GM08714 (cell line): ENCODE results near the gene REXO4.
"Not testable (repeated sequence)": the region's sequence is repeated elsewhere in the genome, so short reads cannot be mapped to it uniquely, and the experiment has no call there.

Experiments
- H3K4me3 ChIP-seq: fragments of 200-500 bp; sonication (Bioruptor generic); 2 replicates; pipeline ENCODE4 v1.5.1; 2014; ENCODE audit warnings: mild to moderate bottlenecking, low read length, inconsistent platforms
- ZNF274 ChIP-seq: IDR thresholded peaks from 2 replicates; pipeline ENCODE4 v1.6.1; 2012; ENCODE audit warnings: mild to moderate bottlenecking, low read depth, low read length

REXO4 gene

DNA sequence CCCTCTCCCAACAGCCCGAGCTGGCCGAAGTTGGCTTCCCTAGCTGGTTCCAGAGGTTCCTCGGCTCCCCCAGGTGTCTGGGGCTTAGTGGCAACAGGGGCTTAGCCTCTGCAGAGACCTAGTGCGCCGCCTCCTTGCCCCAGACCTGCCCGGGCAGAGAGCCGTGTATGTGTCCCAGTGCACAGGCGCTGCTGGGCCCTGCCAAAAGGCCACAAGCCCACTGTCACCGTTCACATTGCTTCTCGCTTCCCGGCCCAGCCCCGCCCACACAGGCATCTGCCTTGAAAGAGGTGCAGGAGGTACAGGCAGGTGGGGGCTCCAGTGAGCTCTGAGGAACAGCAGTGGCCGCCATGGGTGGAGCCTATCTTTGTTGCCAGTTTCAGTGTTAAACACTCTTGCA lies 39.4 kb upstream of the REXO4 start:
- H3K4me3 ChIP-seq: no peak overlapping the region
- TF ChIP-seq ZNF274: no peak

DNA sequence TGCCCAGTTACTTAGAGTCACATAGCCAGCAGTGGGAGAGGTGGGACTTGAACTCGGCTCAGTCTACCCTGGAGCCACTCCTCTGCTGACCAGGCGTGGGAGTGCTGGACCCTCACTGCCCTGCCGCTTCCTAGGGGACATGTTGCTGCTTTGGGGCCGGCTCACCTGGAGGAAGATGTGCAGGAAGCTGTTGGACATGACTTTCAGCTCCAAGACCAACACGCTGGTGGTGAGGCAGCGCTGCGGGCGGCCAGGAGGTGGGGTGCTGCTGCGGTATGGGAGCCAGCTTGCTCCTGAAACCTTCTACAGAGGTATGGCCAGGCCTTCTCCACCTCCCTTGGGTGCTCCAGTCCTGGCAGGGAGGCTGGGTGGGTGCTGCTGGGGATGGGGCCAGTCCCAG lies 38.6 kb upstream of the REXO4 start:
- TF ChIP-seq ZNF274: no peak
- H3K4me3 ChIP-seq: no peak overlapping the region

GRCh38 chr9:133455936-133456335 lies 38.1 kb upstream of the REXO4 start:
- no peak for TF ChIP-seq ZNF274
- no peak overlapping the region for H3K4me3 ChIP-seq

- no peak for TF ChIP-seq ZNF274
- H3K4me3 ChIP-seq: no peak overlapping the region
These were observed 37.3 kb upstream of the REXO4 start for GRCh38 chr9:133454943-133455673.

DNA sequence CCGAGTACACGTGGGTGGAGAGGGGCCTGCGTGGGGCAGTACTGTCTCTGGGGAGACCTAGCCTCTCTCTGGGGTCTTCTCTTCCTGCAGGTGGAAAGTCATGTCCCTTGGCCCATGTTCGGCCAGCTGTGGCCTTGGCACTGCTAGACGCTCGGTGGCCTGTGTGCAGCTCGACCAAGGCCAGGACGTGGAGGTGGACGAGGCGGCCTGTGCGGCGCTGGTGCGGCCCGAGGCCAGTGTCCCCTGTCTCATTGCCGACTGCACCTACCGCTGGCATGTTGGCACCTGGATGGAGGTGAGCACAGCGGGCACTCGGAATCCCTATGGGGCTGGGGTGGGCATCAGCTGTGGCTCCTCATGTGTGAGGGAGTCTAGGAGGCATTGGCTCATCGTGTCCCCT lies 36.5 kb upstream of the REXO4 start:
- TF ChIP-seq ZNF274: no peak
- H3K4me3 ChIP-seq: no peak overlapping the region

- no peak for TF ChIP-seq ZNF274
- H3K4me3 ChIP-seq: no peak overlapping the region
These were observed 35.8 kb upstream of the REXO4 start for GRCh38 chr9:133453651-133454050.

GRCh38 chr9:133452562-133452961 lies 34.8 kb upstream of the REXO4 start:
- no peak overlapping the region for H3K4me3 ChIP-seq
- no peak for TF ChIP-seq ZNF274

DNA sequence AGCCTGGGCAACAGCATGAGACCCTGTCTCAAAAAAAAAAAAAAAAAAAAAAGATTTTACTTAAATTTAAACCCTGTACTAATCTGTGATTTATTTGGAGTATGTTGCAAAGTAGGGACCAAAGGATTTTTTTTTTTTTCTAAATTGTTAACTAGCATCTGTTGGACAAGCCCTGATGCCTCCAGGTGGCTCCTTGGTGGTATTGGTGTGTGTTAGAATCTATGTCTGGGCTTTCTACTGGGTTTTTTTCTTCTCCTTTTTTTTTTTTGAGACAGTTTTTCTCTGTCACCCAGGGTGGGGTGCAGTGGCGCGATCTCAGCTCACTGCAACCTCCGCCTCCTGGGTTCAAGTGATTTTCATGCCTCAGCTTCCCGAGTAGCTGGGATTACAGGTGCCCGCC lies 34.1 kb upstream of the REXO4 start:
- H3K4me3 ChIP-seq: not testable (repeated sequence)

- no peak for TF ChIP-seq ZNF274
- H3K4me3 ChIP-seq: no peak overlapping the region
These were observed 31.9 kb upstream of the REXO4 start for GRCh38 chr9:133449760-133450159.

DNA sequence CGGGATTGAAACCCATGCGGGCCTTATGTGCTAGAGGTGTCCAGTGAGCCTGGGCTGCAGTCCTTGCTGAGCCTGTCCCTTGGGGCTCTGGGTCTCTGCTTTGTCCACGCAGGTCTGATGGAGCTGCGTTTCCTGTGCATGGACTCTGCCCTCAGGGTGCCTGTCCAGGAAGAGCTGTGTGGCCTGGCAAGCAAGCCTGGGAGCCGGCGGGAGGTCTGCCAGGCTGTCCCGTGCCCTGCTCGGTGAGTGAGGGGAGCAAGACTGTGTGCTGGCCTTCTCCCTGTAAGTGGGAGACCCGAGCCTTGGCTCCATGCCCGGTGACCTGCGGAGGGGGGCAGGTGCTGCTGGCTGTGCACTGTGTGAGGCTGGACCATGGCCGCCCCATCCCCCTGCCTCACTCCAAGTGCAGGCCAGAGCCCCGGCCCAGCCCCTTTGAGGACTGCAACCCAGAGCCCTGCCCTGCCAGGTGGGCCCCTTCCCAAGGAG lies 30.7 kb upstream of the REXO4 start:
- TF ChIP-seq ZNF274: no peak
- no peak overlapping the region for H3K4me3 ChIP-seq

GRCh38 chr9:133445293-133445969 lies 27.6 kb upstream of the REXO4 start:
- H3K4me3 ChIP-seq: no peak overlapping the region
- TF ChIP-seq ZNF274: no peak

DNA sequence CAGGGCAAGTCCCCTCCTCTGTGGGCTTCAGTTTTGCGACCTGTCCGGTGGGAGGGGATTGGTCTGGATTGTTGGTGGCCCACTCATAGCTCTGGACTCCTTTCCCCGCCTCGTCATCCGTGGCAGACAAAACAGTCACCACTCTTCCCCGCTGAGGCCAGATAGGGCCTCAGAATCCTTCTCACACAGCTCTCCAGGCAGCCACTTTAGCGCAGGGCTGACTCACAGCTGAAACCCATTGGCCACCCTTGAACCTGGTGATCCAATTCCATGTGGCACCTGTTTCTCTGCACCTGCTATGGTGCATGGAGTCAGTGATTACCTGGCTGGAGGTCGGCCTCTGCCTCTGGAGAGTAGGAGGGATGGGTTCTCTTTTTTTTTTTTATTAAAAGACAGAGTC lies 26.2 kb upstream of the REXO4 start:
- H3K4me3 ChIP-seq: no peak overlapping the region
- TF ChIP-seq ZNF274: no peak

- TF ChIP-seq ZNF274: no peak
- no peak overlapping the region for H3K4me3 ChIP-seq
These were observed 25.4 kb upstream of the REXO4 start for GRCh38 chr9:133443248-133443647.

GRCh38 chr9:133441571-133441970 lies 23.8 kb upstream of the REXO4 start:
- H3K4me3 ChIP-seq: no peak overlapping the region
- TF ChIP-seq ZNF274: no peak

GRCh38 chr9:133440874-133441273 lies 23.1 kb upstream of the REXO4 start:
- H3K4me3 ChIP-seq: no peak overlapping the region
- TF ChIP-seq ZNF274: no peak
